Breast epithelium (tissue), 4 donors: ENCODE measurements around the gene CIAO1. TPM values are rescaled to one million over a fixed set of nuclear protein-coding genes. Genes with fewer than 3 reads are reported as not detected.

ENCODE experiments used
- DNase-seq, 2 donors: peaks; one replicate each; pipeline ENCODE4 v3.0.0-alpha.2; 2019; ENCODE audit warnings: low spot score in 2 of 2
- H3K27ac ChIP-seq, 2 donors: fragments of 200-600 bp; sonication (generic) in 1 of 2; one replicate each; pipeline ENCODE4 v1.5.1; 2016 to 2019; ENCODE audit warnings: mild to moderate bottlenecking in 1 of 2
- H3K27me3 ChIP-seq, 2 donors: fragments of 200-600 bp; sonication (generic) in 1 of 2; one replicate each; pipeline versions ENCODE4 v1.5.1 to v1.6.0; 2017 to 2019; ENCODE audit warnings: control low read depth in 1 of 2, mild to moderate bottlenecking in 1 of 2
- H3K36me3 ChIP-seq: fragments of 200-600 bp; one replicate; pipeline ENCODE4 v1.5.1; 2019
- H3K4me1 ChIP-seq, 2 donors: fragments of 200-600 bp; sonication (generic); one replicate each; pipeline ENCODE4 v1.5.1; 2016 to 2019; ENCODE audit warnings: control low read depth in 1 of 2
- H3K4me3 ChIP-seq, 3 donors: fragments of 200-600 bp; sonication (generic); 1 replicate in 2 of 3; 2 replicates in 1 of 3; pipeline ENCODE4 v1.5.1; 2016 to 2019; ENCODE audit warnings: mild to moderate bottlenecking in 3 of 3, moderate library complexity in 2 of 3
- H3K9me3 ChIP-seq, 2 donors: fragments of 200-600 bp; sonication (generic) in 1 of 2; one replicate each; pipeline ENCODE4 v1.5.1; 2016 to 2019; ENCODE audit warnings: control low read depth in 1 of 2
- CTCF ChIP-seq, 3 donors: fragments of 450-650 bp; IDR thresholded peaks; one replicate each; pipeline ENCODE4 v1.5.1; 2016 to 2017; ENCODE audit warnings: antibody characterized with exemption in 3 of 3, mild to moderate bottlenecking in 3 of 3, moderate library complexity in 3 of 3
- POLR2A ChIP-seq: fragments of 450-650 bp; IDR thresholded peaks from one replicate; pipeline ENCODE4 v1.6.1; 2016; ENCODE audit warnings: antibody characterized with exemption, mild to moderate bottlenecking, moderate library complexity
- POLR2AphosphoS5 ChIP-seq, 3 donors: sonication (generic); formaldehyde crosslinking; IDR thresholded peaks; one replicate each; pipeline ENCODE4 v1.6.1; 2017; ENCODE audit warnings: antibody characterized with exemption in 3 of 3
- intact Hi-C: fragments of 100-400 bp; cut with DNase I; formaldehyde crosslinking; loops from one replicate; pipeline ENCODE4 v1.15.1; 2023; ENCODE audit warnings: low total_unique reads
- total RNA-seq, 3 donors: library from RNA; depleted of rRNA; stranded (reverse); fragments of >200 nt; gene quantifications; one replicate each; pipeline ENCODE4 v1.1.0, GENCODE V29; 2016

Gene CIAO1
- total RNA-seq, 3 donors from 2014 or later: 119 to 131 (median 127) TPM

GRCh38 chr2:96267159-96267971 lies 1.3 kb downstream of the CIAO1 start:
- no peaks in the 10 kb centered on the region for H3K27me3 ChIP-seq
- peak overlapping the region in 1 of 2 donors; percentile 30 for H3K27ac ChIP-seq
- TF ChIP-seq CTCF (IDR thresholded peaks at IDR 0.05) (no peak), POLR2A (no peak), POLR2AphosphoS5 (IDR thresholded peaks at IDR 0.05) (no peak)
- H3K36me3 ChIP-seq: no peaks in the 10 kb centered on the region
- intact Hi-C loops: no loop called here
- H3K4me1 ChIP-seq: peaks cover 8 to 15% of the 10 kb centered on the region in 2 donors
- H3K9me3 ChIP-seq: no peaks in the 10 kb centered on the region
- no peak for DNase-seq
- peak overlapping the region in 2 of 3 donors; percentile 29 to 99 for H3K4me3 ChIP-seq

GRCh38 chr2:96271995-96272394 lies 6.0 kb downstream of the CIAO1 start:
- Histone ChIP-seq H3K9me3 (no peaks in the 10 kb centered on the region), H3K4me3 (no peak overlapping the region), H3K4me1 (peaks cover 4 to 5% of the 10 kb centered on the region in 2 donors), H3K27me3 (no peaks in the 10 kb centered on the region), H3K27ac (no peak overlapping the region), H3K36me3 (peaks cover 3% of the 10 kb centered on the region)
- intact Hi-C loops: no loop called here
- no peak for DNase-seq
- TF ChIP-seq CTCF (IDR thresholded peaks at IDR 0.05) (no peak), POLR2A (no peak), POLR2AphosphoS5 (IDR thresholded peaks at IDR 0.05) (no peak)

GRCh38 chr2:96273763-96274162 lies 7.7 kb downstream of the CIAO1 start:
- no peak overlapping the region for H3K27ac ChIP-seq
- H3K9me3 ChIP-seq: no peaks in the 10 kb centered on the region
- TF ChIP-seq POLR2A (no peak), POLR2AphosphoS5 (IDR thresholded peaks at IDR 0.05) (no peak), CTCF (IDR thresholded peaks at IDR 0.05) (no peak)
- no peaks in the 10 kb centered on the region for H3K27me3 ChIP-seq
- no peak overlapping the region for H3K4me3 ChIP-seq
- intact Hi-C loops: no loop called here
- DNase-seq: no peak
- H3K4me1 ChIP-seq: no peaks in the 10 kb centered on the region
- H3K36me3 ChIP-seq: peaks cover 20% of the 10 kb centered on the region

- Histone ChIP-seq H3K27ac (no peak overlapping the region), H3K36me3 (peaks cover 20% of the 10 kb centered on the region), H3K4me3 (no peak overlapping the region), H3K27me3 (no peaks in the 10 kb centered on the region), H3K9me3 (no peaks in the 10 kb centered on the region), H3K4me1 (no peaks in the 10 kb centered on the region)
- no peak for TF ChIP-seq POLR2AphosphoS5 (IDR thresholded peaks at IDR 0.05)
- no peak for TF ChIP-seq POLR2A
- no peak for TF ChIP-seq CTCF (IDR thresholded peaks at IDR 0.05)
- no peak for DNase-seq
- intact Hi-C loops: no loop called here
Observed at GRCh38 chr2:96274355-96275056, 8.5 kb downstream of the CIAO1 start.
